GM12801 (cell line): Measurements from ENCODE around the gene NMNAT1.

ENCODE experiments used
- CTCF ChIP-seq: IDR thresholded peaks from one replicate; pipeline ENCODE4 v1.5.1; 2011; ENCODE audit warnings: control low read depth; ENCODE audit not compliant: insufficient read length; ENCODE audit errors: extremely low read depth

NMNAT1 gene

GRCh38 chr1:9984253-9984652, 41.0 kb downstream of the NMNAT1 start:
- no peak for TF ChIP-seq CTCF

GRCh38 chr1:9985001-9985400, 41.7 kb downstream of the NMNAT1 start:
- no peak for TF ChIP-seq CTCF

GRCh38 chr1:9989773-9990172, 46.5 kb downstream of the NMNAT1 start:
- TF ChIP-seq CTCF: no peak

GRCh38 chr1:9990944-9991343, 47.7 kb downstream of the NMNAT1 start:
- TF ChIP-seq CTCF: no peak

- no peak for TF ChIP-seq CTCF
Measured at GRCh38 chr1:9992910-9993309, 49.6 kb downstream of the NMNAT1 start.

GRCh38 chr1:9993561-9994075, 50.3 kb downstream of the NMNAT1 start:
- TF ChIP-seq CTCF: no peak

- TF ChIP-seq CTCF: no peak
Measured at GRCh38 chr1:9996624-9997582, 53.6 kb downstream of the NMNAT1 start, which contains the start of gene RBP7. Gene RBP7, plus strand, starts transcription at chr1:9997228. Its CDS starts 31 bp downstream, at chr1:9997259.
